ENCODE data around the gene PFN3. TPM values are rescaled to one million over a fixed set of nuclear protein-coding genes. Genes with fewer than 3 reads are reported as not detected.
A peak's percentile ranks its signal among the peaks of the same experiment; 100 is the strongest.
"Not testable (repeated sequence)": the region's sequence is repeated elsewhere in the genome, so short reads cannot be mapped to it uniquely, and the experiment has no call there.

The PFN3 gene
- total RNA-seq, 2 experiments from 2014 or later, result not detected

GRCh38 chr5:177361418-177362291 lies 38.8 kb downstream of the PFN3 start:
- POLR2A ChIA-PET, result interaction anchor here (2.0 to 2.7 kb wide), 3 partner anchors 10 to 49 kb away, joined by 7 to 24 read pairs (median 19); partner anchors contain the start of genes LMAN2 and MXD3
- peak overlapping the region; percentile 86 for H3K4me3 Mint-ChIP-seq
- DNase-seq (no peak), ATAC-seq (ENCODE audit: low read depth) (no peak)
- H3K36me3 Mint-ChIP-seq, result peaks cover 21% of the 10 kb centered on the region
- H3K9me3 Mint-ChIP-seq, result no peaks in the 10 kb centered on the region
- peak overlapping the region; percentile 68 for H3K27ac Mint-ChIP-seq
- H3K4me1 Mint-ChIP-seq, result peaks cover 54% of the 10 kb centered on the region
- no peaks in the 10 kb centered on the region for H3K27me3 Mint-ChIP-seq

- H3K4me3 Mint-ChIP-seq, result peak overlapping the region; percentile 42
- not testable (repeated sequence) for H3K27ac Mint-ChIP-seq; DNase-seq; ATAC-seq (ENCODE audit: low read depth); H3K9me3 Mint-ChIP-seq; H3K27me3 Mint-ChIP-seq
- peaks cover 61% of the 10 kb centered on the region for H3K4me1 Mint-ChIP-seq
- peaks cover 19% of the 10 kb centered on the region for H3K36me3 Mint-ChIP-seq
- POLR2A ChIA-PET, result interaction anchor here (0.6 to 2.7 kb wide), 4 partner anchors 9 to 55 kb away, joined by 4 to 24 read pairs (median 13); partner anchors contain the start of genes LMAN2 and MXD3
These were observed 39.7 kb downstream of the PFN3 start for GRCh38 chr5:177360740-177361139.

DNA sequence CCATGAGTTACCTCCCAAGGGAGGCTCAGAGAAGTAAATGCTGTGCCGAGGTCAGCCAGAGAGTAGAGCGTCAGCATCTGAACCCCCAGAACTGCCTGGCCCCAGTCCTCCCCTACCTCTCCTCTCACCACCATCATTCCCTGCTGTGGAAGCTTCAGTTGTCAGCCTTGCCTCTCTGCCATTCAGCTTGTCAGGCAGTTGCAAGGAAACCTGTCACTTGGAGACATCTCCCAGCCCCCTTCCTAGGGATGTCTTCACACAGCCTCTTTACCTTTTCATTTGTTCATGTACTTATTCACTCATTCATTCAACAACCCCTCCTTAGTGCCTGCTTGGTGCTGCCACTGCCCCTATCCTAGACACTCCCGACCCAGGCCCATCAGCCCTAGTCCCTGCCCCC lies 40.6 kb downstream of the PFN3 start:
- H3K9me3 Mint-ChIP-seq, result peaks cover 4% of the 10 kb centered on the region
- H3K27me3 Mint-ChIP-seq, result no peaks in the 10 kb centered on the region
- no peak for ATAC-seq (ENCODE audit: low read depth)
- peak overlapping the region; percentile 76 for H3K27ac Mint-ChIP-seq
- peaks cover 19% of the 10 kb centered on the region for H3K36me3 Mint-ChIP-seq
- POLR2A ChIA-PET, result interaction anchor here (1.1 to 2.7 kb wide), 3 partner anchors 9 to 47 kb away, joined by 6 to 24 read pairs (median 19); partner anchors contain the start of gene LMAN2
- DNase-seq, result no peak
- H3K4me1 Mint-ChIP-seq, result peaks cover 68% of the 10 kb centered on the region
- peak overlapping the region; percentile 92 for H3K4me3 Mint-ChIP-seq

- H3K4me3 Mint-ChIP-seq, result peak overlapping the region; percentile 92
- POLR2A ChIA-PET, result interaction anchor here (1.1 to 2.7 kb wide), 3 partner anchors 8 to 47 kb away, joined by 5 to 19 read pairs (median 6); partner anchors contain the start of gene LMAN2
- ATAC-seq (ENCODE audit: low read depth) (no peak), DNase-seq (no peak)
- H3K27ac Mint-ChIP-seq, result peak overlapping the region; percentile 76
- H3K27me3 Mint-ChIP-seq, result no peaks in the 10 kb centered on the region
- H3K4me1 Mint-ChIP-seq, result peaks cover 71% of the 10 kb centered on the region
- peaks cover 8% of the 10 kb centered on the region for H3K9me3 Mint-ChIP-seq
- peaks cover 21% of the 10 kb centered on the region for H3K36me3 Mint-ChIP-seq
These were observed 41.0 kb downstream of the PFN3 start for GRCh38 chr5:177359451-177359851.

- Mint-ChIP-seq H3K4me3 (peak overlapping the region; percentile 92), H3K27ac (peak overlapping the region; percentile 76), H3K9me3 (peaks cover 12% of the 10 kb centered on the region), H3K4me1 (peaks cover 69% of the 10 kb centered on the region), H3K36me3 (peaks cover 25% of the 10 kb centered on the region), H3K27me3 (no peaks in the 10 kb centered on the region)
- no peak for DNase-seq
- POLR2A ChIA-PET, result interaction anchor here (0.6 to 2.6 kb wide), 10 partner anchors 9 to 97 kb away, joined by 3 to 13 read pairs (median 4); partner anchors contain the start of genes PRELID1 and RAB24
- ATAC-seq (ENCODE audit: low read depth), result peak; percentile 5
These were observed 42.1 kb downstream of the PFN3 start for GRCh38 chr5:177358370-177358819.

DNA sequence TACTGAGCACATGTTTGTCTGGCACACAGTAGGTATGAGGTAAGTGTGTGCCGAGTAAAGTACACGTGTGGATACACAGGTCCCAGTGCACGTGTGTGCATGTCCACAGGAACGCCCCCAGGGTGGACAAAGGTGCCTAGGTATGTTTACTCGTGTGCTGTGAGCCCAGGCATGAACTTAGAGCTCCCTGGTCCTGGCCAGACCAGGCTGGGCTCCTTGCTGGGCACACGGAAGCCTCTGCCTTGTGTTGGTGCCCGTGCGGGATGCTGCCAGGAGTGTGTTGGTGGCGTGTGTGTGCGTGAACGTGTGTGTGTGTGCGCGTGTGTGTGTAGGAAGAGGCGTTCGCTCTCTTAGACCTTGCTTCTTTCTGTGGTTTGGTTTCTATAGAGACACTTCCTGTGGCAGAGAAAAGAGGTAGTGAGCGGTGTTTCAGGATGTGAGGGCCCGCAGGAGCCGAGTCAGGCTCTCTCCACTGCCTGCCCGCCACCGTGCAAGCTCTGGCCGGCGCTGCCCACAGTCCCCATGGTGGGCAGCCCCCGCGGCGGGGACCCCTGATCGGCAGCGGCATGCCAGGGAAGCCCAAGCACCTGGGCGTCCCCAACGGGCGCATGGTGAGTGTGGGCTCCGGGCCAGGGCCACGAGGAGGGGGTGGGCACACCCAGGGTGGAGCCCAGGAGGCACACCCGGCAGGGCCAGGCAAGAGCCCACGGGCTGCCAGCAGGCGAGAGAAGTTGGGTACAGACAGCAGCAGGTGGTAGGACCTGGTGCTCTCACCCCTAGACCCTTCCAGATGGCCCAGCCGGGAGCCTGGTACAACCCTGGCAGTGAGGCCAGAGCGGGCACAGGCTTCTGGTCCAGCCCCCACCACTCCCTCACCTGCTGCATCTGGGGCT lies 42.8 kb downstream of the PFN3 start, which contains the start of gene RGS14:
Gene RGS14, plus strand, starts transcription at position 466 of the 893 bp plus-strand sequence. Its CDS starts 101 bp downstream, at position 567.
- H3K4me3 Mint-ChIP-seq, result peak within 1 kb of the TSS; percentile 92
- H3K4me1 Mint-ChIP-seq, result peaks cover 65% of the 10 kb centered on the region
- peaks cover 12% of the 10 kb centered on the region for H3K9me3 Mint-ChIP-seq
- ATAC-seq (ENCODE audit: low read depth) (peak; percentile 90), DNase-seq (peak; percentile 77)
- peaks cover 24% of the 10 kb centered on the region for H3K36me3 Mint-ChIP-seq
- H3K27ac Mint-ChIP-seq, result peak within 1 kb of the TSS; percentile 83
- no peaks in the 10 kb centered on the region for H3K27me3 Mint-ChIP-seq
- POLR2A ChIA-PET, result interaction anchor here (0.7 to 2.6 kb wide), 10 partner anchors 9 to 113 kb away, joined by 3 to 13 read pairs (median 4); partner anchors contain the start of genes PRELID1 and RAB24

- H3K4me3 Mint-ChIP-seq, result peak overlapping the region; percentile 92
- DNase-seq (no peak), ATAC-seq (ENCODE audit: low read depth) (no peak)
- peak overlapping the region; percentile 83 for H3K27ac Mint-ChIP-seq
- peaks cover 60% of the 10 kb centered on the region for H3K4me1 Mint-ChIP-seq
- H3K36me3 Mint-ChIP-seq, result peaks cover 24% of the 10 kb centered on the region
- POLR2A ChIA-PET, result interaction anchor here (1.0 to 2.6 kb wide), 6 partner anchors 30 to 114 kb away, joined by 3 to 13 read pairs (median 4); no protein-coding TSS in a partner anchor
- H3K27me3 Mint-ChIP-seq, result no peaks in the 10 kb centered on the region
- peaks cover 12% of the 10 kb centered on the region for H3K9me3 Mint-ChIP-seq
These were observed 43.4 kb downstream of the PFN3 start for GRCh38 chr5:177357146-177357458.

DNA sequence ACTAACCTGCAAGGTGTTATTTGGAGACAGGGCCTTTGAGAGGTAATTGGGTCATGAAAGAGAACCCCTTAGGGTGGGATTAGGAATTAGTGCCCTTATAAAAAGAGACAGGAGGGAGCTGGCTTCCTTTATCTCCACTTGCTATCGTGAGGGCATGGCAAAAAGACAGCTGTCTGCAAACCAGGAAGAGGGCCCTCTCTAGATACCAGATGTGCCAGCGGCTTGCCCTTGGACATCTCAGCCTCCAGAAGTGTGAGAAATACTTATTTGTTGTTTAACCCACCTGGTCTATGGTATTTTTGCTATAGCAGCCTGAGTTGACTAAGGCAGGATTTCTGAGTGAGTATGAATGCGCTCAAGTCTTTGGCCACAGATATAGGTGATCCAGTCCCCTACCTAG lies 43.7 kb downstream of the PFN3 start:
- peak overlapping the region; percentile 83 for H3K27ac Mint-ChIP-seq

DNA sequence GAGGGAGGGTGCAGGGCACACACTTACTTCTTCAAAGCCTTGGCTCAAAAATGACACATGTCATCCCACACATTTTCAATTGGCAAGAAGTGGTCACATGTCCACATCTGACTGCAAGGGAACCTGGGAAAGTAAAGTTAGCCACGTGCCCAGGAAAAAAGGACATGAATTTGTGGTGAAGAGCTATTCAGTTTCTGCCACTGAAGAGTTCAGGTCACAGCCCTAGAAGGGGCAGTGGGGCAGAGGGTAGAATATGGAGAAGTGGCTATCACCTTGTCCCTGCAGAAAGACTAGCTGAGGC lies 44.6 kb downstream of the PFN3 start:
- peaks cover 55% of the 10 kb centered on the region for H3K4me1 Mint-ChIP-seq
- POLR2A ChIA-PET, result interaction anchor here (1.1 to 2.6 kb wide), 5 partner anchors 17 to 76 kb away, joined by 3 to 13 read pairs (median 5); partner anchors contain the start of genes PRELID1 and RAB24
- no peaks in the 10 kb centered on the region for H3K27me3 Mint-ChIP-seq
- no peak overlapping the region for H3K27ac Mint-ChIP-seq
- DNase-seq (no peak), ATAC-seq (ENCODE audit: low read depth) (no peak)
- no peak overlapping the region for H3K4me3 Mint-ChIP-seq
- peaks cover 24% of the 10 kb centered on the region for H3K36me3 Mint-ChIP-seq
- peaks cover 12% of the 10 kb centered on the region for H3K9me3 Mint-ChIP-seq

More for the DNA sequence above, 43.7 kb downstream of the PFN3 start:
- Mint-ChIP-seq H3K27me3 (no peaks in the 10 kb centered on the region), H3K36me3 (peaks cover 24% of the 10 kb centered on the region), H3K9me3 (peaks cover 12% of the 10 kb centered on the region), H3K4me3 (peak overlapping the region; percentile 92), H3K4me1 (peaks cover 58% of the 10 kb centered on the region)
- ATAC-seq (ENCODE audit: low read depth) (no peak), DNase-seq (no peak)
- POLR2A ChIA-PET, result interaction anchor here (1.0 to 2.6 kb wide), 5 partner anchors 29 to 114 kb away, joined by 3 to 13 read pairs (median 4); no protein-coding TSS in a partner anchor

- POLR2A ChIA-PET, result interaction anchor here (1.1 to 1.6 kb wide), 4 partner anchors 17 to 72 kb away, joined by 3 to 5 read pairs (median 4); partner anchors contain the start of genes PRELID1 and RAB24
- H3K4me3 Mint-ChIP-seq, result peak overlapping the region; percentile 6
- no peak for ATAC-seq (ENCODE audit: low read depth)
These were observed 45.1 kb downstream of the PFN3 start for GRCh38 chr5:177355162-177355867.

GRCh38 chr5:177354711-177355110 lies 45.8 kb downstream of the PFN3 start:
- peaks cover 21% of the 10 kb centered on the region for H3K36me3 Mint-ChIP-seq
- peaks cover 60% of the 10 kb centered on the region for H3K4me1 Mint-ChIP-seq
- H3K4me3 Mint-ChIP-seq, result peak overlapping the region; percentile 6
- H3K27ac Mint-ChIP-seq, result no peak overlapping the region
- no peaks in the 10 kb centered on the region for H3K27me3 Mint-ChIP-seq
- ATAC-seq (ENCODE audit: low read depth) (no peak), DNase-seq (no peak)
- peaks cover 12% of the 10 kb centered on the region for H3K9me3 Mint-ChIP-seq
- POLR2A ChIA-PET, result interaction anchor here (1.4 to 1.6 kb wide), 3 partner anchors 51 to 73 kb away, joined by 3 to 5 read pairs (median 3); partner anchors contain the start of genes PRELID1 and RAB24

More at GRCh38 chr5:177355162-177355867, 45.1 kb downstream of the PFN3 start:
- Mint-ChIP-seq H3K9me3 (peaks cover 12% of the 10 kb centered on the region), H3K36me3 (peaks cover 24% of the 10 kb centered on the region), H3K27ac (no peak overlapping the region), H3K4me1 (peaks cover 60% of the 10 kb centered on the region), H3K27me3 (no peaks in the 10 kb centered on the region)
- DNase-seq, result no peak

- POLR2A ChIA-PET, result interaction anchor here (1.4 kb wide), 1 partner anchor 73 kb away, joined by 3 read pairs; no protein-coding TSS in a partner anchor
- Mint-ChIP-seq H3K4me3 (no peak overlapping the region), H3K27ac (no peak overlapping the region), H3K27me3 (no peaks in the 10 kb centered on the region), H3K4me1 (peaks cover 59% of the 10 kb centered on the region), H3K36me3 (peaks cover 18% of the 10 kb centered on the region), H3K9me3 (peaks cover 12% of the 10 kb centered on the region)
- no peak for DNase-seq
- no peak for ATAC-seq (ENCODE audit: low read depth)
These were observed 46.2 kb downstream of the PFN3 start for GRCh38 chr5:177354256-177354655.
